SK-N-SH (cell line): ENCODE data around the gene ATP6V1D. TPM values are rescaled to one million over a fixed set of nuclear protein-coding genes. Genes with fewer than 3 reads are reported as not detected.

Source experiments
- CTCF ChIA-PET: fragments of 300-600, 350-600 bp; formaldehyde crosslinking; extraction: SDS; loops from one replicate; lab custom pipeline; 2021; lab: Yijun Ruan, JAX
- POLR2A ChIA-PET: fragments of 350-600 bp; sonication (Branson Sonifier 250); formaldehyde crosslinking; extraction: SDS; loops from one replicate; lab custom pipeline; 2020; ENCODE audit warnings: antibody characterized with exemption, inconsistent platforms; lab: Yijun Ruan, JAX
- DNase-seq: peaks from one replicate; pipeline ENCODE4 v3.0.0; 2012
- H2AFZ ChIP-seq: fragments of 200-600 bp; sonication (generic); 2 replicates; pipeline ENCODE4 v1.8.1; 2016; ENCODE audit warnings: antibody characterized with exemption, mild to moderate bottlenecking, low read depth
- H3F3A ChIP-seq: fragments of 200-600 bp; sonication (generic); replicated peaks from 2 replicates; pipeline ENCODE3; 2016; ENCODE audit warnings: antibody characterized with exemption, mild to moderate bottlenecking; ENCODE audit not compliant: insufficient read depth
- H3K27ac ChIP-seq, 2 experiments: fragments of 200-500 bp in 1 of 2; fragments of 200-600 bp in 1 of 2; sonication (Bioruptor generic) in 1 of 2; sonication (generic), shearing (Covaris generic) in 1 of 2; 2 replicates each; pipeline versions ENCODE4 v1.5.1 to v1.6.1; 2014 to 2016; ENCODE audit warnings: low read depth in 2 of 2, inconsistent platforms in 1 of 2, low read length in 1 of 2, mild to moderate bottlenecking in 1 of 2, mixed read lengths in 1 of 2
- H3K27me3 ChIP-seq: fragments of 200-600 bp; sonication (generic), shearing (Covaris generic); 2 replicates; pipeline ENCODE4 v1.6.1; 2016; ENCODE audit warnings: mixed run types; ENCODE audit not compliant: insufficient read depth
- H3K36me3 ChIP-seq, 2 experiments: fragments of 200-500 bp in 1 of 2; fragments of 200-600 bp in 1 of 2; sonication (Bioruptor generic) in 1 of 2; sonication (generic) in 1 of 2; replicated peaks in 1 of 2; 2 replicates each; pipeline versions ENCODE3 to v1.5.1; 2014 to 2016; ENCODE audit warnings: low read length in 1 of 2, mild to moderate bottlenecking in 1 of 2; ENCODE audit not compliant: insufficient read depth in 2 of 2, control insufficient read depth in 1 of 2
- H3K4me1 ChIP-seq, 2 experiments: fragments of 200-500 bp in 1 of 2; fragments of 200-600 bp in 1 of 2; sonication (Bioruptor generic) in 1 of 2; sonication (generic), shearing (Covaris generic) in 1 of 2; 2 replicates each; pipeline versions ENCODE4 v1.5.1 to v1.6.1; 2014 to 2016; ENCODE audit warnings: low read depth in 1 of 2, low read length in 1 of 2, mixed run types in 1 of 2; ENCODE audit not compliant: insufficient read depth in 2 of 2, control insufficient read depth in 1 of 2
- H3K4me2 ChIP-seq: fragments of 200-600 bp; sonication (generic), shearing (Covaris generic); 2 replicates; pipeline ENCODE4 v1.6.1; 2017; ENCODE audit warnings: mixed run types
- H3K4me3 ChIP-seq, 2 experiments: fragments of 200-500 bp in 1 of 2; fragments of 200-600 bp in 1 of 2; sonication (Bioruptor generic) in 1 of 2; sonication (generic), shearing (Covaris generic) in 1 of 2; 2 replicates each; pipeline versions ENCODE4 v1.5.1 to v1.8.1; 2014 to 2016; ENCODE audit warnings: low read depth in 2 of 2, inconsistent platforms in 1 of 2, low read length in 1 of 2, mild to moderate bottlenecking in 1 of 2, mixed read lengths in 1 of 2, moderate library complexity in 1 of 2
- H3K79me2 ChIP-seq: fragments of 200-600 bp; sonication (generic); 2 replicates; pipeline ENCODE4 v1.8.1; 2017; ENCODE audit warnings: mild to moderate bottlenecking; ENCODE audit not compliant: insufficient read depth
- H3K9ac ChIP-seq: fragments of 200-600 bp; sonication (generic); 2 replicates; pipeline ENCODE4 v1.6.1; 2017; ENCODE audit warnings: mixed run types
- H3K9me2 ChIP-seq: fragments of 200-600 bp; sonication (generic); 2 replicates; pipeline ENCODE4 v1.6.1; 2017; ENCODE audit warnings: mixed run types
- H3K9me3 ChIP-seq: fragments of 200-600 bp; sonication (generic); 2 replicates; pipeline ENCODE4 v1.6.1; 2017; ENCODE audit warnings: mixed run types, mild to moderate bottlenecking, moderate library complexity
- H4K20me1 ChIP-seq: fragments of 200-600 bp; sonication (generic); 2 replicates; pipeline ENCODE4 v1.6.1; 2017; ENCODE audit warnings: mild to moderate bottlenecking, mixed run types; ENCODE audit not compliant: insufficient read depth
- FOXM1 ChIP-seq: IDR thresholded peaks from 2 replicates; pipeline ENCODE4 v1.4.0; 2012; ENCODE audit warnings: low read depth, mild to moderate bottlenecking
- GATA2 ChIP-seq: sonication (generic); formaldehyde crosslinking; IDR thresholded peaks from 2 replicates; pipeline ENCODE4 v1.5.0; 2020; ENCODE audit warnings: mild to moderate bottlenecking, missing genetic modification reagents
- POLR2AphosphoS5 ChIP-seq: IDR thresholded peaks from 2 replicates; pipeline ENCODE4 v1.6.1; 2012; ENCODE audit warnings: low read depth, low read length
- REST ChIP-seq: IDR thresholded peaks from 2 replicates; pipeline ENCODE4 v1.6.1; 2012; ENCODE audit warnings: mild to moderate bottlenecking, low read depth, low read length, moderate library complexity
- SIN3A ChIP-seq: IDR thresholded peaks from 2 replicates; pipeline ENCODE4 v1.6.1; 2012; ENCODE audit warnings: low read depth, mild to moderate bottlenecking, low read length, moderate library complexity, borderline replicate concordance
- TCF12 ChIP-seq: IDR thresholded peaks from 2 replicates; pipeline ENCODE4 v1.4.0; 2012
- USF1 ChIP-seq: IDR thresholded peaks from 2 replicates; pipeline ENCODE4 v1.4.0; 2012; ENCODE audit warnings: low read depth, borderline replicate concordance
- WGBS: methylation state at CpG from one replicate; pipeline ENCODE4 v1.1.6; 2017; ENCODE audit warnings: low lambda C conversion rate; 5-methylcytosine and 5-hydroxymethylcytosine counted together
- polyA plus RNA-seq, 3 experiments: library from polyadenylated mRNA; depleted of rRNA; stranded (reverse); fragments of >200 nt; gene quantifications; 2 replicates each; pipeline ENCODE4 v1.2.3, GENCODE V29; 2012

The ATP6V1D gene
- polyA plus RNA-seq, 1 of the 3 experiments (the other 2 are of a cell fraction) = 39.2 TPM

- H4K20me1 ChIP-seq = peaks cover 4% of the 10 kb centered on the region; the same call in 1 of the 2 replicates
- H3K4me2 ChIP-seq = no peak overlapping the region
- no peaks in the 10 kb centered on the region for H3K9me3 ChIP-seq
- H3K4me1 ChIP-seq = no peaks in the 10 kb centered on the region
- DNase-seq = no peak
- H3K27me3 ChIP-seq = no peaks in the 10 kb centered on the region
- H3F3A ChIP-seq = peaks cover 14% of the 10 kb centered on the region
- H3K79me2 ChIP-seq = peaks cover 76% of the 10 kb centered on the region
- H3K4me3 ChIP-seq = no peak overlapping the region
- ChIA-PET POLR2A (no interaction called here), CTCF (no interaction called here)
- H2AFZ ChIP-seq = no peak overlapping the region
- H3K36me3 ChIP-seq = peaks cover 68 to 78% of the 10 kb centered on the region in 2 experiments
- 83% methylated on average over 5 of the region's 5 CpGs for WGBS
- no peak overlapping the region for H3K27ac ChIP-seq
- H3K9me2 ChIP-seq = no peaks in the 10 kb centered on the region
- no peak overlapping the region for H3K9ac ChIP-seq
- TF ChIP-seq REST (no peak), FOXM1 (no peak)
- TF ChIP-seq, all 33 proteins: peak for 0
Observed at GRCh38 chr14:67370830-67371229, 11.2 kb upstream of the ATP6V1D start.

GRCh38 chr14:67365476-67365875, 5.9 kb upstream of the ATP6V1D start:
- no peak overlapping the region for H2AFZ ChIP-seq
- no peak overlapping the region for H3K4me3 ChIP-seq
- no peak overlapping the region for H3K9ac ChIP-seq
- WGBS = 96% methylated on average over 4 of the region's 4 CpGs
- H4K20me1 ChIP-seq = peaks cover 37% of the 10 kb centered on the region
- peaks cover 10% of the 10 kb centered on the region for H3F3A ChIP-seq
- peaks cover 95% of the 10 kb centered on the region for H3K79me2 ChIP-seq
- no peaks in the 10 kb centered on the region for H3K27me3 ChIP-seq
- ChIA-PET CTCF (interaction anchor here (1.6 kb wide), 1 partner anchor 15 kb away, joined by 5 read pairs; no protein-coding TSS in a partner anchor), POLR2A (no interaction called here)
- H3K9me2 ChIP-seq = no peaks in the 10 kb centered on the region
- H3K36me3 ChIP-seq = peaks cover 72 to 76% of the 10 kb centered on the region in 2 experiments
- no peak overlapping the region for H3K4me2 ChIP-seq
- no peak for TF ChIP-seq SIN3A
- no peak for TF ChIP-seq GATA2 (CRISPR knock-in tag)
- no peak for TF ChIP-seq POLR2AphosphoS5
- no peak for TF ChIP-seq TCF12
- no peak for TF ChIP-seq USF1
- H3K27ac ChIP-seq = no peak overlapping the region
- DNase-seq = no peak
- no peaks in the 10 kb centered on the region for H3K9me3 ChIP-seq
- H3K4me1 ChIP-seq = peaks cover 11% of the 10 kb centered on the region in 2 experiments; a peak in 3 of 4 replicates
